ENCODE data around the gene EEFSEC.

Gene EEFSEC

DNA sequence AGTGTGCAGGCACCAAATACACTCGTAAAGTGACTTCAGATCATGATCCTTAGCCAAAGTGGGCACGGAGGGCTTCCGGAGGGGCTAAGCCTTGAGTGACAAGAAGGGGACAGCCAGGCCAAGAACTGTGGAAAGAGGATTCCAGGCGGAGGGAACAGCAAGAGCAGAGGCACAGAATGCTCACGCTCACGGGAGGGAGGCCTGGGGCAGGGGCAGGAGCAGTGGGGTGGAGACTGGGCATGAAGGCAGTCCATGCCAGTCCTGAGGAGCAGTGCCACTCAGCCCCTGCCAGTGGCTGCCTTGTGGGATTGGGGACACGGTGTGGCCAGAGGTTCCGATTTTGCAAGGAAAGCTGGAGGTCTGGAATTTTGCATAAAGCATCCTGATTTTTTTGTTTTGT, 277.4 kb downstream of the EEFSEC start:
- H3K27ac ChIP-seq (ENCODE audit: low read depth, low read length): no peak overlapping the region
- H3K4me3 ChIP-seq (ENCODE audit: low read depth in 1 of 2, low read length in 2 of 2): no peak overlapping the region
- no peak overlapping the region for H3K9ac ChIP-seq (ENCODE audit: low read depth in 1 of 2, low read length in 2 of 2)
- H3K9me3 ChIP-seq (ENCODE audit: control insufficient read depth in 1 of 2, low read length in 2 of 2): no peaks in the 10 kb centered on the region
- H3K36me3 ChIP-seq (ENCODE audit: control insufficient read depth in 1 of 2, insufficient read depth in 2 of 2, low read length in 2 of 2): no peaks in the 10 kb centered on the region
- peaks cover 0 to 3% of the 10 kb centered on the region in 2 donors for H3K4me1 ChIP-seq (ENCODE audit: control insufficient read depth in 1 of 2, insufficient read depth in 2 of 2, low read length in 2 of 2)
- peaks cover 29 to 42% of the 10 kb centered on the region in 2 donors for H3K27me3 ChIP-seq (ENCODE audit: control insufficient read depth in 1 of 2, insufficient read depth in 2 of 2, low read length in 2 of 2)

DNA sequence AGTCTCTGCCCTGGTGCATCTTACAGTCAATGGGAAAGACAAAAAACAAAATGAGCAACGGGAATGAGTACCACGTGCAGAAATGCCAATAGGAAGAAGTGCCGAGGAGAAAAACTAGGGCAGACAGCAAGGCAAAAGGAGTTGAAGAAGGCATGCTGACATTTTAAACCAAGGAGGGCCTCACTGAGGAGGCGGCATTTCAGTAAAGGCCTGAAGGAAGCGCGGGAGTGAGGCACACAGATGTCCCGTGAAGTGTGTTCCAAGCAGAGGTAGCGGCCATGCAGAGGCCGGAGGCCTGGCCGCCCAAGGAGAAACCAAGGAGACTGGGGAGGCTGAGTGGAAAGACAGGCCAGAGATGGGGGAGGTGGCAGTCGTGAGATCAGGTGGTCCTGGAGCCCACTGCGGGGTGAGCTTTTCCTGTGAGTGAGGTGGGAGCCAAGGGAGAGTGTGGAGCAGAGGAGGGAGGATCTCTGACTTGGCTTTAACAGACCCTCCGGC, 278.6 kb downstream of the EEFSEC start:
- H3K9ac ChIP-seq (ENCODE audit: low read depth in 1 of 2, low read length in 2 of 2): no peak overlapping the region
- H3K27ac ChIP-seq (ENCODE audit: low read depth, low read length): no peak overlapping the region
- peaks cover 32 to 47% of the 10 kb centered on the region in 2 donors for H3K27me3 ChIP-seq (ENCODE audit: control insufficient read depth in 1 of 2, insufficient read depth in 2 of 2, low read length in 2 of 2)
- no peaks in the 10 kb centered on the region for H3K4me1 ChIP-seq (ENCODE audit: control insufficient read depth in 1 of 2, insufficient read depth in 2 of 2, low read length in 2 of 2)
- no peak overlapping the region for H3K4me3 ChIP-seq (ENCODE audit: low read depth in 1 of 2, low read length in 2 of 2)
- no peaks in the 10 kb centered on the region for H3K36me3 ChIP-seq (ENCODE audit: control insufficient read depth in 1 of 2, insufficient read depth in 2 of 2, low read length in 2 of 2)
- H3K9me3 ChIP-seq (ENCODE audit: control insufficient read depth in 1 of 2, low read length in 2 of 2): no peaks in the 10 kb centered on the region

DNA sequence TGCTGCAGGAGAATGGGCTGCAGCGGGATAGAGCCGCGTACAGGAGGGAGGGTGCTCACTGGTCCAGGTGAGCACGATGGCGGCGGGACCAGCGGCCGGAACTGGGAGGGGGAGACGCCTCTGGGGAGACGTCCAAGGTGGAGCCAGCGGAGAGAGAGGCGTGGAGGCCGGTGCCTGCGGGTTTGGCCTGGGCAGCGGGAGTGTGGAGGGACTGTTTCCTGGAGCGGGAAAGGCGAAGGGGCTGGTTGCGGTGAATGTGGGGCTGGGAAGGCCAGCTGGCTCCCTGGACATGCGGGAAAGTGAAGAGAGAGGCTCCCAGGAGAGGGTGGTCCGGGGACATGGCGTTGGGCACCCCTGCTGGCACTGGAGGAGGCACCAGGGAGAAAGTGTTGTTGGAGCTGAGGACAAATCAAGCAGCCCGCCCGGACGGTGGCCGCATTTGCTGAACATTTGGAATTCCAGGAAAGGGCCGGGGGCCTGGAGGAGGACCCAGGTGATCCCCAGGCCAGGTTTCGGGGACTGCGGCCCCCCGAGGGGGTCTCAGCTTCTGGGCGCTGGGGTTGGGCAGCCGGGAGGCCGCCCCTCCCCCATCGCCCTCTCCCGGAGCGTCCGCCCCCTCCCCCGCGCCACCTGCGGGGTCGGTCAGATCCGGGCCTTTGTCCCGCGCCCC, 279.2 kb downstream of the EEFSEC start:
- no peaks in the 10 kb centered on the region for H3K36me3 ChIP-seq (ENCODE audit: control insufficient read depth in 1 of 2, insufficient read depth in 2 of 2, low read length in 2 of 2)
- no peak overlapping the region for H3K9ac ChIP-seq (ENCODE audit: low read depth in 1 of 2, low read length in 2 of 2)
- no peaks in the 10 kb centered on the region for H3K4me1 ChIP-seq (ENCODE audit: control insufficient read depth in 1 of 2, insufficient read depth in 2 of 2, low read length in 2 of 2)
- no peaks in the 10 kb centered on the region for H3K9me3 ChIP-seq (ENCODE audit: control insufficient read depth in 1 of 2, low read length in 2 of 2)
- no peak overlapping the region for H3K27ac ChIP-seq (ENCODE audit: low read depth, low read length)
- H3K4me3 ChIP-seq (ENCODE audit: low read depth in 1 of 2, low read length in 2 of 2): no peak overlapping the region
- peaks cover 32 to 42% of the 10 kb centered on the region in 2 donors for H3K27me3 ChIP-seq (ENCODE audit: control insufficient read depth in 1 of 2, insufficient read depth in 2 of 2, low read length in 2 of 2)

DNA sequence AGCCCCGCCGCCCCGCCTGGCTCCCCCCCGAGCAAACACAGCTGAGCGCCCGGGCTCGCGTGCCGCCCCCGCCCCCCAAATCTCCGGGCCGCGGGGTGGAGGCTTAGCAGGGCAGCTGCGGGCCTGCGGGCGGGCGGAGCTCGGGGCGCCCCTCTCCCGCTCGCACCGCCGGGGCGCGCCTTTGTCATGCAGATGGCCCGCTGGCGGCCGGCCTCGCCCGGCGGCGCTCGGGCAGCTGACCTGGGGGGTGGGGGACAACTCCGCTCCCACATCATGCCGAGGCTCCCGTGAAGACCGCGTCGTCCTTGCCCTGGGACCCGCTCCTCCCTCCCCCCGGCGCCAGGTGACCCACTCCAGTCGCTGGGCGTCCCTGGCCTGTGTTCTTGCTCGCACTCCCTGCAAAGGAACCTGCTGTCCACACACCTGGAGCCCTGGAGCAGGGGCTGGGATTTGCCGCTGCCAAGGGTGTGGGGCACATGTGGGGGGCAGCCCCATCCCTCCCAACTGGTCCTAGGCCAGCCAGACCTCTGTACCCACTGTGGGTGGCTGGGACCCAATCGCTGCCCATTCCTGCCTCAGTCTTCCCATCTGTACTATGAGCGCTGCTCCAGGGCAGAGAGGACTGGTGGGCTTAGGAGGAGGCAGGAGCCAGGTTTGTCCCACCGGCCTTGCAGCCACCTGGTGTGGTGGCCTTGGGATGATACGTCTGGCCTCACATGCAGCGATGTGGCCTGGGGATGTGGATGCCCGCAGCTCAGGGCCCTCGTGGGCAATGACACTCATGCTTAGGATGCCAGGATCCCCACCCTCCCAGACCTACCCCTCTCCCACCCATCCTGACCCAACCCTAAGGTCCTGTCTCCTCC, 279.9 kb downstream of the EEFSEC start:
- Histone ChIP-seq H3K36me3 (ENCODE audit: control insufficient read depth in 1 of 2, insufficient read depth in 2 of 2, low read length in 2 of 2) (no peaks in the 10 kb centered on the region), H3K27me3 (ENCODE audit: control insufficient read depth in 1 of 2, insufficient read depth in 2 of 2, low read length in 2 of 2) (peaks cover 32 to 39% of the 10 kb centered on the region in 2 donors), H3K9me3 (ENCODE audit: control insufficient read depth in 1 of 2, low read length in 2 of 2) (no peaks in the 10 kb centered on the region), H3K4me3 (ENCODE audit: low read depth in 1 of 2, low read length in 2 of 2) (no peak overlapping the region), H3K9ac (ENCODE audit: low read depth in 1 of 2, low read length in 2 of 2) (no peak overlapping the region), H3K4me1 (ENCODE audit: control insufficient read depth in 1 of 2, insufficient read depth in 2 of 2, low read length in 2 of 2) (no peaks in the 10 kb centered on the region), H3K27ac (ENCODE audit: low read depth, low read length) (no peak overlapping the region)

DNA sequence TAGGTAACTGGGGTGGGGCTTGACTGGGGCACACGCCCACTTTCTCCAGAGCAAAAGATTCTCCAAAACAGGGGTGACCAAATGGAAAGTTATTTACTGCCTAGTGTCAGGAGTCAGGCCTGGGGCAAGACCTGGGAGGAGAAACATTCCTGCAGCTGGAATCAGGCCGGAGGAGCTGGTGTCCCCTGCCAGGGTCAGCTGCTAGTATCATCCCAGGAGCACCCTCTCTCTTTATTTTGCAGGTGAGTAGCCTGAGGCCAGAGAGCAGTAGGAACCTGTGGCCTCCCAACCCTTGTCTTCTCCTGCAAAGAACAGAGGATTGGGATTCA, 280.5 kb downstream of the EEFSEC start:
- no peaks in the 10 kb centered on the region for H3K36me3 ChIP-seq (ENCODE audit: control insufficient read depth in 1 of 2, insufficient read depth in 2 of 2, low read length in 2 of 2)
- H3K9ac ChIP-seq (ENCODE audit: low read depth in 1 of 2, low read length in 2 of 2): no peak overlapping the region
- H3K27me3 ChIP-seq (ENCODE audit: control insufficient read depth in 1 of 2, insufficient read depth in 2 of 2, low read length in 2 of 2): peaks cover 34 to 39% of the 10 kb centered on the region in 2 donors
- H3K27ac ChIP-seq (ENCODE audit: low read depth, low read length): no peak overlapping the region
- no peaks in the 10 kb centered on the region for H3K9me3 ChIP-seq (ENCODE audit: control insufficient read depth in 1 of 2, low read length in 2 of 2)
- no peaks in the 10 kb centered on the region for H3K4me1 ChIP-seq (ENCODE audit: control insufficient read depth in 1 of 2, insufficient read depth in 2 of 2, low read length in 2 of 2)
- H3K4me3 ChIP-seq (ENCODE audit: low read depth in 1 of 2, low read length in 2 of 2): no peak overlapping the region

DNA sequence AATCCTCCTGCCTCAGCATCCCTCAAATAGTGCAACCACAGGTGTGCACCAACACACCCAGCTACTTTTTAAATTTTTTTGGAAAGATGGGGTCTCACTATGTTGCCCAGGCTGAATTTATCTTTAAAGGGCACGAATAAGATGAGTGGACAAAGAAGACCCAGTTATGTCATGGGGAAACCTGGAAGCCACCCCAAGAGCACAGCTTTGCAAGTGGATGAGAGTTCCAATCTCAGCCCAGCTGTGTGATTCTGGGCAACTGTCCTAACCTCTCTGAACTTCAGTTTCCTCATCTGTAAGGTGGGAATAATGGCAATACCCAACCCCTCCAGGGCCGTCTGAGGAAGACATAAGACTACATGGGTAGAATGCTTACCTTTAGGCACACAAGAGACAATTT, 281.2 kb downstream of the EEFSEC start:
- H3K9me3 ChIP-seq (ENCODE audit: control insufficient read depth in 1 of 2, low read length in 2 of 2): no peaks in the 10 kb centered on the region
- H3K4me3 ChIP-seq (ENCODE audit: low read depth in 1 of 2, low read length in 2 of 2): no peak overlapping the region
- H3K36me3 ChIP-seq (ENCODE audit: control insufficient read depth in 1 of 2, insufficient read depth in 2 of 2, low read length in 2 of 2): no peaks in the 10 kb centered on the region
- no peak overlapping the region for H3K9ac ChIP-seq (ENCODE audit: low read depth in 1 of 2, low read length in 2 of 2)
- no peak overlapping the region for H3K27ac ChIP-seq (ENCODE audit: low read depth, low read length)
- no peaks in the 10 kb centered on the region for H3K4me1 ChIP-seq (ENCODE audit: control insufficient read depth in 1 of 2, insufficient read depth in 2 of 2, low read length in 2 of 2)
- peaks cover 34 to 39% of the 10 kb centered on the region in 2 donors for H3K27me3 ChIP-seq (ENCODE audit: control insufficient read depth in 1 of 2, insufficient read depth in 2 of 2, low read length in 2 of 2)

DNA sequence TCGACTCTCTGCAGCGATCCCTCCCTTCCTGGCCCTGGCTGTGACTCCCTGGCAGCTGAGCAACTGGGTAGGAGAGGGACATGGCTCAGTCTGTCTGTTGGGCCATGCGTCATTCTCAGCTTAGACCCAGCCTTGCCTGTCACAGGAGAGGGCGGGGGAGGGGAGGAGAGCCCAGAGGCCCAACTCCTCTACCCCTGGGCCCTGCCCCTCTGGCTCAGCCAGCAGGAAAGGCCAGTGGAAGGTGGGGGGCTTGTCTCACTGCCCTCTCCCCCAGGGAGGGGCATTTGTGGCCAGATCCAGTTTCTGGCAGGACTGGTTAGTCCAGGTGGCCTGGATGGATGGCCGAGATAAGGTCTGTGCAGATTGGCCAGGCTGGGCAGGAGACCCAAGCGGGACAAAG, 281.8 kb downstream of the EEFSEC start:
- Histone ChIP-seq H3K27me3 (ENCODE audit: control insufficient read depth in 1 of 2, insufficient read depth in 2 of 2, low read length in 2 of 2) (peaks cover 34 to 35% of the 10 kb centered on the region in 2 donors), H3K4me1 (ENCODE audit: control insufficient read depth in 1 of 2, insufficient read depth in 2 of 2, low read length in 2 of 2) (no peaks in the 10 kb centered on the region), H3K9me3 (ENCODE audit: control insufficient read depth in 1 of 2, low read length in 2 of 2) (no peaks in the 10 kb centered on the region), H3K9ac (ENCODE audit: low read depth in 1 of 2, low read length in 2 of 2) (no peak overlapping the region), H3K27ac (ENCODE audit: low read depth, low read length) (no peak overlapping the region), H3K36me3 (ENCODE audit: control insufficient read depth in 1 of 2, insufficient read depth in 2 of 2, low read length in 2 of 2) (no peaks in the 10 kb centered on the region), H3K4me3 (ENCODE audit: low read depth in 1 of 2, low read length in 2 of 2) (no peak overlapping the region)

DNA sequence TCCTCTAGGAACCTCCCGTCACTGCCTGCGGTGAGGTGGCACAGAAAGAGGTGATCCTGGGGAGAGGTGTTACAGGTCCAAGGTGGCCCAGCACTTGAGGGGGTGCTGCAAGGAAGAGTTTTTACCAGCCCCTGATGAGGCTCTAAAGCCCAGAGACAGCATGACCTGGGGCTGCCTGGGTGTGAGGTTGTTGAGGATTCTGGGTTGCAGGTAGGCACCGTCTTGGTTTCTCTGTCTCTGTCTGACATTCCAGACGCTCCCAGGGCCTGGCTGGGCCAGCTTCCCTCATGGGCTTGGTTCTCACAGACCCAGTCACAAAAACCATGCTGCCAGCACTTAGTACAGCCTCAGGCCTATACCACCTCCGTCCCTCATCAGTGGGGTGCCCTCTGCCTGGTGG, 282.3 kb downstream of the EEFSEC start:
- Histone ChIP-seq H3K4me1 (ENCODE audit: control insufficient read depth in 1 of 2, insufficient read depth in 2 of 2, low read length in 2 of 2) (no peaks in the 10 kb centered on the region), H3K27ac (ENCODE audit: low read depth, low read length) (no peak overlapping the region), H3K27me3 (ENCODE audit: control insufficient read depth in 1 of 2, insufficient read depth in 2 of 2, low read length in 2 of 2) (peaks cover 34% of the 10 kb centered on the region in 2 donors), H3K4me3 (ENCODE audit: low read depth in 1 of 2, low read length in 2 of 2) (no peak overlapping the region), H3K36me3 (ENCODE audit: control insufficient read depth in 1 of 2, insufficient read depth in 2 of 2, low read length in 2 of 2) (no peaks in the 10 kb centered on the region), H3K9ac (ENCODE audit: low read depth in 1 of 2, low read length in 2 of 2) (no peak overlapping the region), H3K9me3 (ENCODE audit: control insufficient read depth in 1 of 2, low read length in 2 of 2) (no peaks in the 10 kb centered on the region)

DNA sequence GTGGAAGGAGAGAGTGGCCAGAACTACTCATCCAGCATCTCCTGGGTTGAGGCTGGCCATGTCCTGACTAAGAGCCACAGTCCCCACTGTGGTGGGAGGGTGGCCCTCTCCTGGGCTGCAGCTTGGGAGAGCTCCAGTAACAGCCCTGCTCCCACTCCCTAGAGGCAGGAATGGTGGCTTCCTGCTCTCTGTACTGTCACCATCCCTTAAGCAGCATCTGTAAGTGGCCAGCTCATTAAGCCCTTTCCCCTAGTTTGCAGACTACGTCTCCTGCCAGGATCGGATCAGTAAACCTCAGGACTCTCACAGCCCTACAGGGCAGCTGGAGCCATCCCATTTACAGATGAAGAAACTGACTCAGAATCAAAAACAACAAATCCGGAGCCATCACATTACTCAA, 282.9 kb downstream of the EEFSEC start:
- Histone ChIP-seq H3K36me3 (ENCODE audit: control insufficient read depth in 1 of 2, insufficient read depth in 2 of 2, low read length in 2 of 2) (no peaks in the 10 kb centered on the region), H3K27ac (ENCODE audit: low read depth, low read length) (no peak overlapping the region), H3K4me3 (ENCODE audit: low read depth in 1 of 2, low read length in 2 of 2) (no peak overlapping the region), H3K9ac (ENCODE audit: low read depth in 1 of 2, low read length in 2 of 2) (no peak overlapping the region), H3K4me1 (ENCODE audit: control insufficient read depth in 1 of 2, insufficient read depth in 2 of 2, low read length in 2 of 2) (no peaks in the 10 kb centered on the region), H3K9me3 (ENCODE audit: control insufficient read depth in 1 of 2, low read length in 2 of 2) (no peaks in the 10 kb centered on the region), H3K27me3 (ENCODE audit: control insufficient read depth in 1 of 2, insufficient read depth in 2 of 2, low read length in 2 of 2) (peaks cover 31 to 34% of the 10 kb centered on the region in 2 donors)

DNA sequence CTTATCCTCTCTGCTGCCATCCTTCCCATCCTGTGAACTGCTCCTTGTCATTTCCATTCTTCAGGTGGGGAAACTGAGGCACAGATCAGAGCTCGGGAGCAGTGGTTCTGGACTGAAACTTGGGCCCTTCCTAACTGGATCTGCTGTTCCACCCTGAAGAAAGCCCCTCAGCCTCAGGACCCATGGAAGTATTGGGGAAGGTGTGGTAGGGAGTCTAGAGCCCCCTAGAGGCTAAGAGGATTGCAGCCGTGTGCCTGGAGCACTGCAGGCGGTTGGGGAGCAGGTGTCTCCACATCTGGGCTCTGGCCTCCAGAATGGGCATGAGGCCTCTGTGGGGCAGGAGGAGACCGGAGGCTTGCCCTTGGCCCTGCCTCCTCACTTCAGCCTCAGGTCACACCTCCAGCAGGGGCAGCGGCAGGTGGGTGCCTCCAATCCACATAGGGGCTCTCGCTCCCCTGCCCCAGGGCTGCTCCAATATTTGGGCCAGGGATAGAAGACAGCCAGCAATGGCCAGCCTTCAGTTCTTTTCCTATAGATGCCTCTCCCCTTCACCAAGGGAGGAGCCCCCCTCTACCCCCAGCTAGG, 285.3 kb downstream of the EEFSEC start:
- H3K9me3 ChIP-seq (ENCODE audit: control insufficient read depth in 1 of 2, low read length in 2 of 2): no peaks in the 10 kb centered on the region
- H3K36me3 ChIP-seq (ENCODE audit: control insufficient read depth in 1 of 2, insufficient read depth in 2 of 2, low read length in 2 of 2): no peaks in the 10 kb centered on the region
- H3K4me1 ChIP-seq (ENCODE audit: control insufficient read depth in 1 of 2, insufficient read depth in 2 of 2, low read length in 2 of 2): no peaks in the 10 kb centered on the region
- H3K27me3 ChIP-seq (ENCODE audit: control insufficient read depth in 1 of 2, insufficient read depth in 2 of 2, low read length in 2 of 2): peaks cover 12 to 15% of the 10 kb centered on the region in 2 donors
- no peak overlapping the region for H3K9ac ChIP-seq (ENCODE audit: low read depth in 1 of 2, low read length in 2 of 2)
- H3K27ac ChIP-seq (ENCODE audit: low read depth, low read length): no peak overlapping the region
- no peak overlapping the region for H3K4me3 ChIP-seq (ENCODE audit: low read depth in 1 of 2, low read length in 2 of 2)
